ENCODE results near the gene ECM1. TPM values are rescaled to one million over a fixed set of nuclear protein-coding genes. Genes with fewer than 3 reads are reported as not detected.

ECM1 gene
- total RNA-seq, 1 experiment from 2014 or later: 43.4 TPM

DNA sequence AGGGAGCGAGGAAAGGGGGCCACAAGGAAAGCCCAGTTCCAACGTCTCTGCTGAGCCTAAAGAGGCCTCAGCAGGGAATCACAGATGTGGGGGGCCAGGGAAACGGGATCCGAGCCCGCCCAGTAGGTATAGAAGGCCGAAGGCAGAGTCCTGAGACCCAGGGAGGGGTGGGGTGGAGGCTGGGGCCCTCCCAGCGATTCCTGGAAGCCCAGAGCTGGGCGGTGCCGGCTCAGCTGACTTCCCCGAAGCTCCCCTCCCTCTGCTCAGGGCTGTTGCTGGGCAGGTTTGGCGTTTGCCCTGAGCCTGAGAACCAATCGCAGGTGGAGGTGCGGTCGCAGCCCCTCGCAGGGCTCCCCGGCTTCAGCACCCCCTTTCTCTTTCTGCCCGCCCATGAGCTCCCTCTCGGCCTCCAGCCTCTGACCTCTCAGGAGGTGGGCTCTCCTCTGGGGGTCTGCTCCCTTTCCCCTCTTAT, 54.1 kb downstream of the ECM1 start:
- no peaks in the 10 kb centered on the region for H3K27me3 ChIP-seq (replicated peaks)
- peak overlapping the region; percentile 96 for H3K27ac ChIP-seq
- peak; percentile 89 to 94 for DNase-seq (ENCODE audit: low read depth in 1 of 2, low spot score in 2 of 2)
- peaks cover 42% of the 10 kb centered on the region for H3K4me1 ChIP-seq (replicated peaks)
- peaks cover 7% of the 10 kb centered on the region; the same call in 1 of the 2 replicates for H3K36me3 ChIP-seq
- H3K9me3 ChIP-seq (replicated peaks): no peaks in the 10 kb centered on the region
- H3K4me3 ChIP-seq: peak overlapping the region; percentile 40

DNA sequence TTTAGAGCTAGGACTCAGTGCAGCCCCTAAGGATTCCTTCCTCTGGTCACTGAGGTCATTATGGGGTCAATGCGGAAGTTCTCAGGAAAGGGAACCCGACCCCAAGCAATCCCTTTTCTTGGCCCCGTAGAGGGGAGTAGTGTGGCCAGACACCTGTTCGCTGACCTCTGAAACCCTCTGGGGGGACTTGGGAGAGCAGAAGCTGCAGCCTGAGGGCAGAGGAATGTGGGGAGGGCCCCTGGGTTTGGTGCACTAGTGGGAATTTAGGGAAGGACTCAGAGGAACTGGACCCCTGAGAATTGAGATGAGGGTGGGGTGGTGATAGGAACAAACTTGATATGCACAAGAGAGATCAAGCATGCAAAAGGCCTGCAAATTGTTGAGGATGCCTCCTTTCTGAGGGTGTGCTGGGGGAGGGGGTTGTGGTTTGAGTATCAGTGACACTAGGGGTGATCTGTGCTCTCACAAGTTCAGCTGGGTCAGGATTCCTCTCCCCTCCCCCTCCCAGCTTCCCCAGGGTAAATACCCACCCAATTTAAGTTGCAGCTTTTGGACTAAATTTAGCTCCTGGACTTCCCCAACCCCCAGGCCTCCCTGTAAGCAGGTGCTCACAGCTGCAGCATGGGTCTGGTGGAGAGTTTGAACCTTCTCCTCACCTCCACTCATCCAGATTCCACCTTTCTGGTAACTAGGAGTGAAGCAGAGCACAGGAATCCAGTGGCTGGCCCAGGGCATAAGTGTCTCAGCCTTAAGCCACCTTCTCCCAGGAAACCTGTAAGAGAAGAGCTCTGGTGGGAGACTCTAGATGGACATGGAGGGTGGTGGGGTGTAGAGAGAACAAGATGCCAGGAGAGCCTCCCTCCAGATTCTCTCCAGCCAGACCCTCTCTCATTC, 54.8 kb downstream of the ECM1 start:
- Histone ChIP-seq H3K27ac (peak overlapping the region; percentile 96), H3K4me1 (replicated peaks) (peaks cover 49% of the 10 kb centered on the region), H3K36me3 (peaks cover 7% of the 10 kb centered on the region; the same call in 1 of the 2 replicates), H3K9me3 (replicated peaks) (no peaks in the 10 kb centered on the region), H3K27me3 (replicated peaks) (no peaks in the 10 kb centered on the region), H3K4me3 (peak overlapping the region; percentile 40)
- DNase-seq (ENCODE audit: low read depth in 1 of 2, low spot score in 2 of 2): no peak

Other genes starting within 250 kb of the ECM1 start
- 113 and 122 TPM in 2 replicates for gene APH1A, start 239.1 kb upstream of the ECM1 start, total RNA-seq (2014; rRNA removed; shearing (Covaris generic))
- 0.21 TPM in 1 of 2 replicates, not detected in the other for gene C1orf54, start 235.3 kb upstream of the ECM1 start, total RNA-seq (2014; rRNA removed; shearing (Covaris generic))
- gene CIART, start 225.6 kb upstream of the ECM1 start, total RNA-seq (2014; rRNA removed; shearing (Covaris generic)): 5.9 and 6.1 TPM in 2 replicates
- gene MRPS21, start 214.2 kb upstream of the ECM1 start, total RNA-seq (2014; rRNA removed; shearing (Covaris generic)): 45.5 and 60.0 TPM in 2 replicates
- gene PRPF3, start 186.6 kb upstream of the ECM1 start, total RNA-seq (2014; rRNA removed; shearing (Covaris generic)): 40.2 and 49.6 TPM in 2 replicates
- 3.9 and 9.9 TPM in 2 replicates for gene RPRD2, start 144.0 kb upstream of the ECM1 start, total RNA-seq (2014; rRNA removed; shearing (Covaris generic))
- gene TARS2, start 20.7 kb upstream of the ECM1 start, total RNA-seq (2014; rRNA removed; shearing (Covaris generic)): 8.7 and 13.3 TPM in 2 replicates
- not detected in 2 replicates for gene FALEC, start 7.6 kb downstream of the ECM1 start, total RNA-seq (2014; rRNA removed; shearing (Covaris generic))
- gene ADAMTSL4, start 41.3 kb downstream of the ECM1 start, total RNA-seq (2014; rRNA removed; shearing (Covaris generic)): 0.42 TPM in 1 of 2 replicates, not detected in the other
- gene MCL1, start 71.5 kb downstream of the ECM1 start, total RNA-seq (2014; rRNA removed; shearing (Covaris generic)): 183 and 225 TPM in 2 replicates
- gene ENSA, start 121.5 kb downstream of the ECM1 start, total RNA-seq (2014; rRNA removed; shearing (Covaris generic)): 121 and 160 TPM in 2 replicates
- gene GOLPH3L, start 189.0 kb downstream of the ECM1 start, total RNA-seq (2014; rRNA removed; shearing (Covaris generic)): 2.3 and 3.9 TPM in 2 replicates
- gene HORMAD1, start 212.8 kb downstream of the ECM1 start, total RNA-seq (2014; rRNA removed; shearing (Covaris generic)): not detected in 2 replicates